HepG2 (cell line): ENCODE measurements around the gene FSCN2. TPM values are rescaled to one million over a fixed set of nuclear protein-coding genes. Genes with fewer than 3 reads are reported as not detected.
A peak's percentile ranks its signal among the peaks of the same experiment; 100 is the strongest.

Source experiments
- BCLAF1 ChIP-seq: fragments of 450-650 bp; IDR thresholded peaks from 2 replicates; pipeline ENCODE4 v1.6.1; 2017; ENCODE audit warnings: mild to moderate bottlenecking
- CHD4 ChIP-seq: fragments of 200-600 bp; sonication (generic); IDR thresholded peaks from 2 replicates; pipeline ENCODE4 v1.7.0; 2017; ENCODE audit warnings: mild to moderate bottlenecking, low read length, borderline replicate concordance
- ESRRA ChIP-seq: sonication (generic); formaldehyde crosslinking; IDR thresholded peaks from 2 replicates; pipeline ENCODE4 v1.5.1; 2020; ENCODE audit warnings: mild to moderate bottlenecking, low read depth, missing genetic modification reagents
- MED1 ChIP-seq: sonication (generic); formaldehyde crosslinking; IDR thresholded peaks from 2 replicates; pipeline ENCODE4 v1.4.0; 2020; ENCODE audit warnings: missing genetic modification reagents
- NFYC ChIP-seq: IDR thresholded peaks from 2 replicates; pipeline ENCODE4 v1.6.1; 2016; ENCODE audit warnings: missing genetic modification reagents, missing compliant biosample characterization
- PLSCR1 ChIP-seq: sonication (generic); formaldehyde crosslinking; IDR thresholded peaks from 2 replicates; pipeline ENCODE4 v1.5.0; 2020; ENCODE audit warnings: missing genetic modification reagents, mild to moderate bottlenecking, borderline replicate concordance
- RCOR2 ChIP-seq: IDR thresholded peaks from 2 replicates; pipeline ENCODE4 v1.6.1; 2016; ENCODE audit warnings: missing biosample characterization, missing genetic modification reagents
- SP5 ChIP-seq: IDR thresholded peaks from 2 replicates; pipeline ENCODE4 v1.6.1; 2016; ENCODE audit warnings: low read depth, borderline replicate concordance
- SPEN ChIP-seq: sonication (generic); formaldehyde crosslinking; IDR thresholded peaks from 2 replicates; pipeline ENCODE4 v1.5.1; 2020; ENCODE audit warnings: low read depth, mild to moderate bottlenecking, missing genetic modification reagents
- THAP9 ChIP-seq: sonication (generic); formaldehyde crosslinking; IDR thresholded peaks from 2 replicates; pipeline ENCODE4; 2020; ENCODE audit warnings: missing genetic modification reagents, mild to moderate bottlenecking, borderline replicate concordance
- ZNF337 ChIP-seq: sonication (generic); formaldehyde crosslinking; IDR thresholded peaks from 2 replicates; pipeline ENCODE4 v1.5.1; 2020; ENCODE audit warnings: missing genetic modification reagents, low read depth, mild to moderate bottlenecking, borderline replicate concordance
- ZNF501 ChIP-seq: sonication (generic); formaldehyde crosslinking; IDR thresholded peaks from 2 replicates; pipeline ENCODE4 v1.5.1; 2020; ENCODE audit warnings: mild to moderate bottlenecking, moderate library complexity, missing genetic modification reagents
- ZNF530 ChIP-seq: sonication (generic); formaldehyde crosslinking; IDR thresholded peaks from 2 replicates; pipeline ENCODE4 v1.5.0; 2020; ENCODE audit warnings: low read depth, mild to moderate bottlenecking, missing genetic modification reagents
- ZNF572 ChIP-seq: sonication (generic); formaldehyde crosslinking; IDR thresholded peaks from 2 replicates; pipeline ENCODE4 v1.5.1; 2020; ENCODE audit warnings: mild to moderate bottlenecking, missing genetic modification reagents
- ZNF879 ChIP-seq: sonication (generic); formaldehyde crosslinking; IDR thresholded peaks from 2 replicates; pipeline ENCODE4 v1.8.1; 2023; ENCODE audit warnings: missing genetic modification reagents
- ZNF883 ChIP-seq: sonication (generic); formaldehyde crosslinking; IDR thresholded peaks from 2 replicates; pipeline ENCODE4 v1.5.1; 2020; ENCODE audit warnings: mild to moderate bottlenecking, missing genetic modification reagents; ENCODE audit errors: not compliant biosample characterization
- ZZZ3 ChIP-seq: sonication (generic); formaldehyde crosslinking; IDR thresholded peaks from 2 replicates; pipeline ENCODE4 v1.4.0; 2020; ENCODE audit warnings: missing genetic modification reagents, mild to moderate bottlenecking, borderline replicate concordance
- polyA plus RNA-seq, 8 experiments: library from polyadenylated mRNA; depleted of rRNA in 3 of 8; stranded (reverse) in 7 of 8; unstranded in 1 of 8; fragments of >200 nt; fragmentation: Illumina TruSeq in 4 of 8; extraction: Trizol in 4 of 8; gene quantifications; 2 replicates each; pipeline versions ENCODE4 v1.2.1 to v1.2.3, GENCODE V29; 2011 to 2016; ENCODE audit warnings: low read depth in 4 of 8, missing spikeins in 1 of 8, mixed read lengths in 1 of 8; ENCODE audit not compliant: insufficient read depth in 1 of 8
- total RNA-seq, 5 experiments: library from RNA; depleted of rRNA; stranded (reverse); fragments of >200 nt; fragmentation: Illumina TruSeq; extraction: Trizol; gene quantifications; 2 replicates each; pipeline ENCODE4 v1.2.3, GENCODE V29; 2016; ENCODE audit warnings: low read depth in 1 of 5
- TF ChIP-seq, protein P1 (sequence below): sonication (generic); formaldehyde crosslinking; IDR thresholded peaks from 2 replicates; pipeline ENCODE4 v1.5.1; 2020; ENCODE audit warnings: mild to moderate bottlenecking, missing genetic modification reagents, moderate library complexity

FSCN2 gene
- total and polyA plus RNA-seq, 2 of the 13 experiments (the other 11 are each of a cell fraction or from before 2014, with no cell fraction given) = 0.09 TPM; not detected in 1

- TF ChIP-seq ZNF337 (no peak), ZNF879 (no peak), MED1 (CRISPR knock-in tag) (peak; percentile 61), ZZZ3 (CRISPR knock-in tag) (0 out of 2 replicates have a peak, but pooled peaks have one; percentile 57), ZNF883 (CRISPR knock-in tag) (peak; percentile 91), SPEN (peak; percentile 69; the same call in 1 of the 2 replicates), BCLAF1 (no peak), RCOR2 (CRISPR knock-in tag) (no peak), PLSCR1 (no peak), ZNF572 (CRISPR knock-in tag) (no peak), CHD4 (no peak), THAP9 (CRISPR knock-in tag) (no peak), ESRRA (CRISPR knock-in tag) (0 out of 2 replicates have a peak, but pooled peaks have one; percentile 39), ZNF501 (CRISPR knock-in tag) (no peak), ZNF530 (CRISPR knock-in tag) (no peak), SP5 (CRISPR knock-in tag) (0 out of 2 replicates have a peak, but pooled peaks have one; percentile 18), NFYC (CRISPR knock-in tag) (no peak)
- TF ChIP-seq, protein P1, sequence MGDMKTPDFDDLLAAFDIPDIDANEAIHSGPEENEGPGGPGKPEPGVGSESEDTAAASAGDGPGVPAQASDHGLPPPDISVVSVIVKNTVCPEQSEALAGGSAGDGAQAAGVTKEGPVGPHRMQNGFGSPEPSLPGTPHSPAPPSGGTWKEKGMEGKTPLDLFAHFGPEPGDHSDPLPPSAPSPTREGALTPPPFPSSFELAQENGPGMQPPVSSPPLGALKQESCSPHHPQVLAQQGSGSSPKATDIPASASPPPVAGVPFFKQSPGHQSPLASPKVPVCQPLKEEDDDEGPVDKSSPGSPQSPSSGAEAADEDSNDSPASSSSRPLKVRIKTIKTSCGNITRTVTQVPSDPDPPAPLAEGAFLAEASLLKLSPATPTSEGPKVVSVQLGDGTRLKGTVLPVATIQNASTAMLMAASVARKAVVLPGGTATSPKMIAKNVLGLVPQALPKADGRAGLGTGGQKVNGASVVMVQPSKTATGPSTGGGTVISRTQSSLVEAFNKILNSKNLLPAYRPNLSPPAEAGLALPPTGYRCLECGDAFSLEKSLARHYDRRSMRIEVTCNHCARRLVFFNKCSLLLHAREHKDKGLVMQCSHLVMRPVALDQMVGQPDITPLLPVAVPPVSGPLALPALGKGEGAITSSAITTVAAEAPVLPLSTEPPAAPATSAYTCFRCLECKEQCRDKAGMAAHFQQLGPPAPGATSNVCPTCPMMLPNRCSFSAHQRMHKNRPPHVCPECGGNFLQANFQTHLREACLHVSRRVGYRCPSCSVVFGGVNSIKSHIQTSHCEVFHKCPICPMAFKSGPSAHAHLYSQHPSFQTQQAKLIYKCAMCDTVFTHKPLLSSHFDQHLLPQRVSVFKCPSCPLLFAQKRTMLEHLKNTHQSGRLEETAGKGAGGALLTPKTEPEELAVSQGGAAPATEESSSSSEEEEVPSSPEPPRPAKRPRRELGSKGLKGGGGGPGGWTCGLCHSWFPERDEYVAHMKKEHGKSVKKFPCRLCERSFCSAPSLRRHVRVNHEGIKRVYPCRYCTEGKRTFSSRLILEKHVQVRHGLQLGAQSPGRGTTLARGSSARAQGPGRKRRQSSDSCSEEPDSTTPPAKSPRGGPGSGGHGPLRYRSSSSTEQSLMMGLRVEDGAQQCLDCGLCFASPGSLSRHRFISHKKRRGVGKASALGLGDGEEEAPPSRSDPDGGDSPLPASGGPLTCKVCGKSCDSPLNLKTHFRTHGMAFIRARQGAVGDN (CRISPR knock-in tag) = peak; percentile 72
Observed at GRCh38 chr17:81514739-81515529, 13.2 kb upstream of the FSCN2 start (continued).
